ENCODE results near the gene WFDC6. TPM values are rescaled to one million over a fixed set of nuclear protein-coding genes. Genes with fewer than 3 reads are reported as not detected.

The WFDC6 gene

Small RNA genes lying within 50 kb of the gene (small RNA-seq; reads per million reads assigned to genes)
- gene AL031663.1 (ENCODE audit: insufficient read depth): not detected
- not detected for gene HSPD1P21 (ENCODE audit: insufficient read depth)
- gene RNA5SP485 (ENCODE audit: insufficient read depth): 0.54 reads per million

All from mesendoderm (in vitro differentiated cells).